Measurements from ENCODE around the gene DSCAM.
"Not testable (repeated sequence)": the region's sequence is repeated elsewhere in the genome, so short reads cannot be mapped to it uniquely, and the experiment has no call there.

Gene DSCAM

GRCh38 chr21:40182491-40182890 is 664.5 kb downstream of the DSCAM start:
- not testable (repeated sequence) for H3K36me3 ChIP-seq (ENCODE audit: control insufficient read depth, insufficient read depth, low read length); DNase-seq; H3K27me3 ChIP-seq (replicated peaks; ENCODE audit: control insufficient read depth, insufficient read depth, low read length, poor library complexity, severe bottlenecking); H3K4me1 ChIP-seq (ENCODE audit: control insufficient read depth, insufficient read depth, low read length, poor library complexity, severe bottlenecking); H3K9me3 ChIP-seq (ENCODE audit: control insufficient read depth, low read length); H3K4me3 ChIP-seq (ENCODE audit: insufficient read depth, low read depth, low read length, poor library complexity, severe bottlenecking); H3K27ac ChIP-seq (ENCODE audit: insufficient read depth, low read length, poor library complexity, severe bottlenecking)

- Histone ChIP-seq H3K4me1 (ENCODE audit: control insufficient read depth, insufficient read depth, low read length, poor library complexity, severe bottlenecking) (no peaks in the 10 kb centered on the region), H3K27ac (ENCODE audit: insufficient read depth, low read length, poor library complexity, severe bottlenecking) (no peak overlapping the region), H3K9me3 (ENCODE audit: control insufficient read depth, low read length) (no peaks in the 10 kb centered on the region), H3K36me3 (ENCODE audit: control insufficient read depth, insufficient read depth, low read length) (no peaks in the 10 kb centered on the region), H3K27me3 (replicated peaks; ENCODE audit: control insufficient read depth, insufficient read depth, low read length, poor library complexity, severe bottlenecking) (no peaks in the 10 kb centered on the region), H3K4me3 (ENCODE audit: insufficient read depth, low read depth, low read length, poor library complexity, severe bottlenecking) (no peak overlapping the region)
- no peak for DNase-seq
Measured at GRCh38 chr21:40179166-40179565, 667.8 kb downstream of the DSCAM start.

GRCh38 chr21:40178726-40179125 is 668.2 kb downstream of the DSCAM start:
- Histone ChIP-seq H3K27me3 (replicated peaks; ENCODE audit: control insufficient read depth, insufficient read depth, low read length, poor library complexity, severe bottlenecking) (no peaks in the 10 kb centered on the region), H3K9me3 (ENCODE audit: control insufficient read depth, low read length) (no peaks in the 10 kb centered on the region), H3K36me3 (ENCODE audit: control insufficient read depth, insufficient read depth, low read length) (no peaks in the 10 kb centered on the region), H3K27ac (ENCODE audit: insufficient read depth, low read length, poor library complexity, severe bottlenecking) (no peak overlapping the region), H3K4me1 (ENCODE audit: control insufficient read depth, insufficient read depth, low read length, poor library complexity, severe bottlenecking) (no peaks in the 10 kb centered on the region), H3K4me3 (ENCODE audit: insufficient read depth, low read depth, low read length, poor library complexity, severe bottlenecking) (no peak overlapping the region)
- no peak for DNase-seq

- Histone ChIP-seq H3K4me1 (ENCODE audit: control insufficient read depth, insufficient read depth, low read length, poor library complexity, severe bottlenecking) (no peaks in the 10 kb centered on the region), H3K9me3 (ENCODE audit: control insufficient read depth, low read length) (no peaks in the 10 kb centered on the region), H3K36me3 (ENCODE audit: control insufficient read depth, insufficient read depth, low read length) (no peaks in the 10 kb centered on the region), H3K27me3 (replicated peaks; ENCODE audit: control insufficient read depth, insufficient read depth, low read length, poor library complexity, severe bottlenecking) (no peaks in the 10 kb centered on the region), H3K4me3 (ENCODE audit: insufficient read depth, low read depth, low read length, poor library complexity, severe bottlenecking) (no peak overlapping the region), H3K27ac (ENCODE audit: insufficient read depth, low read length, poor library complexity, severe bottlenecking) (no peak overlapping the region)
- DNase-seq, result no peak
Measured at GRCh38 chr21:40177979-40178378, 669.0 kb downstream of the DSCAM start.

GRCh38 chr21:40176724-40177123 is 670.2 kb downstream of the DSCAM start:
- Histone ChIP-seq H3K4me3 (ENCODE audit: insufficient read depth, low read depth, low read length, poor library complexity, severe bottlenecking) (no peak overlapping the region), H3K9me3 (ENCODE audit: control insufficient read depth, low read length) (no peaks in the 10 kb centered on the region), H3K4me1 (ENCODE audit: control insufficient read depth, insufficient read depth, low read length, poor library complexity, severe bottlenecking) (no peaks in the 10 kb centered on the region)

GRCh38 chr21:40173816-40174215 is 673.1 kb downstream of the DSCAM start:
- no peaks in the 10 kb centered on the region for H3K9me3 ChIP-seq (ENCODE audit: control insufficient read depth, low read length)
- DNase-seq, result no peak
- no peaks in the 10 kb centered on the region for H3K36me3 ChIP-seq (ENCODE audit: control insufficient read depth, insufficient read depth, low read length)
- no peaks in the 10 kb centered on the region for H3K27me3 ChIP-seq (replicated peaks; ENCODE audit: control insufficient read depth, insufficient read depth, low read length, poor library complexity, severe bottlenecking)
- no peaks in the 10 kb centered on the region for H3K4me1 ChIP-seq (ENCODE audit: control insufficient read depth, insufficient read depth, low read length, poor library complexity, severe bottlenecking)
- no peak overlapping the region for H3K27ac ChIP-seq (ENCODE audit: insufficient read depth, low read length, poor library complexity, severe bottlenecking)
- H3K4me3 ChIP-seq (ENCODE audit: insufficient read depth, low read depth, low read length, poor library complexity, severe bottlenecking), result no peak overlapping the region

More at GRCh38 chr21:40176724-40177123, 670.2 kb downstream of the DSCAM start:
- Histone ChIP-seq H3K27ac (ENCODE audit: insufficient read depth, low read length, poor library complexity, severe bottlenecking) (no peak overlapping the region), H3K27me3 (replicated peaks; ENCODE audit: control insufficient read depth, insufficient read depth, low read length, poor library complexity, severe bottlenecking) (no peaks in the 10 kb centered on the region), H3K36me3 (ENCODE audit: control insufficient read depth, insufficient read depth, low read length) (no peaks in the 10 kb centered on the region)
- no peak for DNase-seq

- H3K9me3 ChIP-seq (ENCODE audit: control insufficient read depth, low read length), result no peaks in the 10 kb centered on the region
- no peaks in the 10 kb centered on the region for H3K4me1 ChIP-seq (ENCODE audit: control insufficient read depth, insufficient read depth, low read length, poor library complexity, severe bottlenecking)
- H3K36me3 ChIP-seq (ENCODE audit: control insufficient read depth, insufficient read depth, low read length), result no peaks in the 10 kb centered on the region
- H3K27me3 ChIP-seq (replicated peaks; ENCODE audit: control insufficient read depth, insufficient read depth, low read length, poor library complexity, severe bottlenecking), result no peaks in the 10 kb centered on the region
- H3K4me3 ChIP-seq (ENCODE audit: insufficient read depth, low read depth, low read length, poor library complexity, severe bottlenecking), result no peak overlapping the region
- H3K27ac ChIP-seq (ENCODE audit: insufficient read depth, low read length, poor library complexity, severe bottlenecking), result no peak overlapping the region
- DNase-seq, result no peak
Measured at GRCh38 chr21:40169971-40170370, 677.0 kb downstream of the DSCAM start.

GRCh38 chr21:40166291-40166843 is 680.6 kb downstream of the DSCAM start:
- no peaks in the 10 kb centered on the region for H3K4me1 ChIP-seq (ENCODE audit: control insufficient read depth, insufficient read depth, low read length, poor library complexity, severe bottlenecking)
- no peak overlapping the region for H3K27ac ChIP-seq (ENCODE audit: insufficient read depth, low read length, poor library complexity, severe bottlenecking)
- H3K27me3 ChIP-seq (replicated peaks; ENCODE audit: control insufficient read depth, insufficient read depth, low read length, poor library complexity, severe bottlenecking), result no peaks in the 10 kb centered on the region
- H3K9me3 ChIP-seq (ENCODE audit: control insufficient read depth, low read length), result no peaks in the 10 kb centered on the region
- H3K4me3 ChIP-seq (ENCODE audit: insufficient read depth, low read depth, low read length, poor library complexity, severe bottlenecking), result no peak overlapping the region
- no peak for DNase-seq
- no peaks in the 10 kb centered on the region for H3K36me3 ChIP-seq (ENCODE audit: control insufficient read depth, insufficient read depth, low read length)

- no peaks in the 10 kb centered on the region for H3K9me3 ChIP-seq (ENCODE audit: control insufficient read depth, low read length)
- H3K27ac ChIP-seq (ENCODE audit: insufficient read depth, low read length, poor library complexity, severe bottlenecking), result no peak overlapping the region
- DNase-seq, result no peak
Measured at GRCh38 chr21:40165773-40166070, 681.2 kb downstream of the DSCAM start.

GRCh38 chr21:40164905-40165772 is 681.8 kb downstream of the DSCAM start:
- DNase-seq, result no peak

More at GRCh38 chr21:40165773-40166070, 681.2 kb downstream of the DSCAM start:
- Histone ChIP-seq H3K27me3 (replicated peaks; ENCODE audit: control insufficient read depth, insufficient read depth, low read length, poor library complexity, severe bottlenecking) (no peaks in the 10 kb centered on the region), H3K36me3 (ENCODE audit: control insufficient read depth, insufficient read depth, low read length) (no peaks in the 10 kb centered on the region), H3K4me3 (ENCODE audit: insufficient read depth, low read depth, low read length, poor library complexity, severe bottlenecking) (no peak overlapping the region), H3K4me1 (ENCODE audit: control insufficient read depth, insufficient read depth, low read length, poor library complexity, severe bottlenecking) (no peaks in the 10 kb centered on the region)

More at GRCh38 chr21:40164905-40165772, 681.8 kb downstream of the DSCAM start:
- no peak overlapping the region for H3K27ac ChIP-seq (ENCODE audit: insufficient read depth, low read length, poor library complexity, severe bottlenecking)
- H3K4me1 ChIP-seq (ENCODE audit: control insufficient read depth, insufficient read depth, low read length, poor library complexity, severe bottlenecking), result no peaks in the 10 kb centered on the region
- H3K9me3 ChIP-seq (ENCODE audit: control insufficient read depth, low read length), result no peaks in the 10 kb centered on the region
- H3K27me3 ChIP-seq (replicated peaks; ENCODE audit: control insufficient read depth, insufficient read depth, low read length, poor library complexity, severe bottlenecking), result no peaks in the 10 kb centered on the region
- H3K36me3 ChIP-seq (ENCODE audit: control insufficient read depth, insufficient read depth, low read length), result no peaks in the 10 kb centered on the region
- no peak overlapping the region for H3K4me3 ChIP-seq (ENCODE audit: insufficient read depth, low read depth, low read length, poor library complexity, severe bottlenecking)

All from effector memory CD4-positive, alpha-beta T cell (primary cell).